Naive thymus-derived CD4-positive, alpha-beta T cell (primary cell): ENCODE measurements around the gene PGBD5. TPM values are rescaled to one million over a fixed set of nuclear protein-coding genes. Genes with fewer than 3 reads are reported as not detected.
A peak's percentile ranks its signal among the peaks of the same experiment; 100 is the strongest.

Experiments
- ATAC-seq: fragments of 150-1000 bp; cut with Tn5 transposase; 2 replicates; pipeline ENCODE4 v1.10.0; 2021; ENCODE audit warnings: mild to moderate bottlenecking, moderate library complexity
- CTCF ChIA-PET: fragments of 350-600 bp; sonication (Branson Sonifier 250); formaldehyde crosslinking; loops from one replicate; lab custom pipeline; 2021; ENCODE audit warnings: antibody characterized with exemption; lab: Charles Lee
- POLR2A ChIA-PET: fragments of 350-600 bp; sonication (Branson Sonifier 250); formaldehyde crosslinking; loops from one replicate; lab custom pipeline; 2021; ENCODE audit warnings: antibody characterized with exemption, inconsistent platforms; lab: Charles Lee
- DNase-seq, 9 donors: peaks; one replicate each; pipeline versions ENCODE4 v3.0.0 to v3.0.0-alpha.2; 2020 to 2022; ENCODE audit warnings: mixed read lengths in 1 of 9
- H3K27ac ChIP-seq: one replicate; pipeline ENCODE4 v1.7.0; 2013; ENCODE audit warnings: mild to moderate bottlenecking, low read depth, low read length, moderate library complexity
- H3K27me3 ChIP-seq, 2 donors: one replicate each; pipeline ENCODE4 v1.7.0; 2013; ENCODE audit warnings: low read length in 2 of 2, mild to moderate bottlenecking in 2 of 2, moderate library complexity in 2 of 2; ENCODE audit not compliant: control insufficient read depth in 2 of 2, insufficient read depth in 2 of 2
- H3K36me3 ChIP-seq, 3 experiments: 1 replicate in 2 of 3; 2 replicates in 1 of 3; pipeline ENCODE4 v1.7.0; 2013; ENCODE audit warnings: low read length in 3 of 3, mild to moderate bottlenecking in 3 of 3, moderate library complexity in 1 of 3; ENCODE audit not compliant: insufficient read depth in 3 of 3, control insufficient read depth in 2 of 3
- H3K4me1 ChIP-seq, 2 donors: one replicate each; pipeline ENCODE4 v1.7.0; 2013; ENCODE audit warnings: low read length in 2 of 2, mild to moderate bottlenecking in 2 of 2, moderate library complexity in 1 of 2; ENCODE audit not compliant: control insufficient read depth in 2 of 2, insufficient read depth in 2 of 2
- H3K4me3 ChIP-seq: 2 replicates; pipeline ENCODE4 v1.7.0; 2013; ENCODE audit warnings: mild to moderate bottlenecking, low read length
- H3K9me3 ChIP-seq, 3 experiments: 1 replicate in 2 of 3; 2 replicates in 1 of 3; pipeline ENCODE4 v1.7.0; 2013; ENCODE audit warnings: low read length in 3 of 3; ENCODE audit not compliant: control insufficient read depth in 2 of 3
- H3K27ac Mint-ChIP-seq, 9 donors: one replicate each; pipeline ENCODE4 v1.8.0; 2020 to 2022; ENCODE audit warnings: mixed read lengths in 9 of 9, mild to moderate bottlenecking in 8 of 9, moderate library complexity in 5 of 9, inconsistent platforms in 2 of 9
- H3K27me3 Mint-ChIP-seq, 5 donors: one replicate each; pipeline ENCODE4 v1.8.0; 2021 to 2022; ENCODE audit warnings: mixed read lengths in 5 of 5, mild to moderate bottlenecking in 1 of 5
- H3K36me3 Mint-ChIP-seq, 5 donors: one replicate each; pipeline ENCODE4 v1.8.0; 2020 to 2022; ENCODE audit warnings: mixed read lengths in 5 of 5, mild to moderate bottlenecking in 3 of 5, inconsistent platforms in 1 of 5
- H3K4me1 Mint-ChIP-seq, 7 donors: one replicate each; pipeline ENCODE4 v1.8.0; 2020 to 2022; ENCODE audit warnings: mixed read lengths in 7 of 7, mild to moderate bottlenecking in 3 of 7, inconsistent platforms in 1 of 7
- H3K4me3 Mint-ChIP-seq, 10 donors: one replicate each; pipeline ENCODE4 v1.8.0; 2020 to 2022; ENCODE audit warnings: mild to moderate bottlenecking in 10 of 10, mixed read lengths in 10 of 10, moderate library complexity in 6 of 10, inconsistent platforms in 2 of 10
- H3K9me3 Mint-ChIP-seq, 11 donors: one replicate each; pipeline ENCODE4 v1.8.0; 2020 to 2022; ENCODE audit warnings: mixed read lengths in 11 of 11, mild to moderate bottlenecking in 4 of 11, inconsistent platforms in 1 of 11, moderate library complexity in 1 of 11
- intact Hi-C, 2 donors: fragments of 100-400 bp; cut with micrococcal nuclease; formaldehyde crosslinking; loops; one replicate each; pipeline ENCODE4 v1.15.1; 2023
- polyA plus RNA-seq, 2 donors: library from polyadenylated mRNA; unstranded; fragments of 300-500 nt; fragmentation: Illumina TruSeq; gene quantifications; one replicate each; pipeline ENCODE4 v1.2.3, GENCODE V29; 2021
- total RNA-seq, 6 experiments: library from RNA in 5 of 6; stranded (reverse) in 5 of 6; gene quantifications; 1 replicate in 5 of 6; 2 replicates in 1 of 6; pipeline ENCODE4 v1.2.3 and lab custom pipeline; 2021 to 2026

Gene PGBD5
- total and polyA plus RNA-seq, 7 experiments from 2014 or later: 0.36 TPM; not detected in 6

DNA sequence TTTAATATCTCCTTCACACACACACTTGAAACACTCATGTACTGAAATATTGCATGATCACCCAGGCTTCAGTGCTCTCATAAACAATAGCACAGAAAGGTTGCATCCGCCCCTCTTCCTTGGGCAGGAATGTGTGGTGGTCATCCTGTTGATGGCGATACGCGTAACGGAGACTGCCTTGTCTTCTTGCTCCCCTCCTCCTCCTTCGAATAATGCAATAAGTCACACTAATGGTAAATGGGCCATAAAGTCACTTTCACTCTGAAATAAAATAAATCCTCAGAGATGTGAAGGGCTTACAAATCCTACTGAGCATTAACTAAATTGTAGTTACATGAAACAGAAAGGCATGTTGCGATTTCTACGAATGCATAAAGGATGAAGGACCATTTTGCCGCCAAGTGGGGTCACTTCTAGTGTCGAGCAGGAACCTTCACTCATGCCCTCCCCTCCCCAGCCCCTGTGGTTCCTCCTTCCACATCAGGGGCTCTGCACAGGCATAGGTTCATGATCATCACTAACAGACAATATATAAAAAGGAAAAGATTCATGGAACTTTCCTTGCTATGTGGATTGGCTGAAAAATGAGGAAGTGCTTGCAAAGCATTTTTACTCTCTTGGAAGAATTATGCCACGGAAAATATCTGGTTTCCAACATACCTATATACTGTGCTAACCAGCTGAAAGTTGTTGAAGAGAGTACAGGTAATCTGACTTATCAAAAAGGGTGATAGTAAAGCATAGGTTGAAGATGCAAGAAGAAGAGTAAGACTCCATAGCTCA lies 1.2 kb upstream of the PGBD5 start:
- Histone ChIP-seq H3K4me3 (no peak overlapping the region), H3K4me1 (peaks cover 0 to 3% of the 10 kb centered on the region in 2 donors), H3K27ac (no peak overlapping the region), H3K27me3 (peaks cover 0 to 9% of the 10 kb centered on the region in 2 donors), H3K36me3 (no peaks in the 10 kb centered on the region), H3K9me3 (no peaks in the 10 kb centered on the region)
- Mint-ChIP-seq H3K9me3 (peaks cover 0 to 9% (median 2%) of the 10 kb centered on the region in 11 donors), H3K4me3 (peak overlapping the region; percentile 63 to 88 (median 77)), H3K4me1 (peaks cover 6 to 26% (median 14%) of the 10 kb centered on the region in 7 donors), H3K27ac (peak overlapping the region in 1 of 9 donors; percentile 3), H3K27me3 (peaks cover 45 to 58% (median 56%) of the 10 kb centered on the region in 5 donors), H3K36me3 (peaks cover 0 to 8% (median 6%) of the 10 kb centered on the region in 5 donors)
- intact Hi-C loops: loop anchor here in 1 of 2 donors (10.0 kb wide), 3 partner anchors 362 to 738 kb away; partner anchors contain the start of genes ARV1, GALNT2, TRIM67 and TTC13
- ChIA-PET CTCF (no interaction called here), POLR2A (no interaction called here)
- DNase-seq (no peak), ATAC-seq (no peak)

DNA sequence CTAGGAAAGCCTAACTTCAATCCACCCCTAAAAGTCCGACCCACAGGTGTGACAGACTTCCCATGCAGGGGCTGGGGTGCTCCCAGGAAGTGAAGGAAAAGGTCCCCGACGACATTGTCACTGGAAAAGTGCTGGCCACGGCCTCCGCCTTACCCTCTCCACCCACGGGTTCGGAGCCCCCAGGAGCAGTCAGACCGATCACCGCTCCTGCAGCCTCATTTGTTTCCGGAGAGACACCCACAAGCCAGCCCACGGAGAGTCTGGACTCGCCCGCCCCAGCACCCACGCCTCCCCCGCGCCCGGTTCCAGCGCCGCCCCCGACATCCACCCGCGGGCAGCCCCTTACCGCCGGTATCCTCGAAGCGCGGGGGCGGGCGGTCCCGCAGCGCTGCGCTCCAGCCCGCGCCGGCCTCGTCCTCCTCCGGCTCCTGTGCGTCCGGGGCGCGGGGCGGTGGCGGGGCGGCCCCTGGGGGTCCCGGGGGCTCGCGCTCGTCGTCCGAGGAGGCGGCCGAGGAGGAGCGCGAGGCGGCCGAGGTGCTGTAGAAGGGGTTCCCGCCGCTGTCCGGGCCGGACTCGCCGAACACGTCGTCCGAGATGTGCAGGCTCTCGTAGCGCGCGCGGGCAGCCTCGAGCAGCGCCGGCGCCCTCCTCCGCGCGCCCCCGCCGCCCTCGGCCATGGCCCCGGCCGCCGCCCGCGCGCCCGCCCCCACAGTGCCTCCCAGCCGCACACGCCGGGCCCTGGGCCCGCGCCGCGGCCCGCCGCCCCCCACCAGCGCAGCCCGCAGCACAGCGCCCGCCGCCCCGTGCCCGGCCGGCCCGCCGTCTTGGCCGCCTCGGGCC lies 660 bp downstream of the PGBD5 start:
- ChIA-PET CTCF (no interaction called here), POLR2A (no interaction called here)
- H3K4me1 ChIP-seq: peaks cover 0 to 3% of the 10 kb centered on the region in 2 donors
- Mint-ChIP-seq H3K4me1 (peaks cover 6 to 26% (median 14%) of the 10 kb centered on the region in 7 donors), H3K4me3 (peak overlapping the region; percentile 47 to 77 (median 66)), H3K27ac (no peak overlapping the region), H3K27me3 (peaks cover 58 to 72% (median 67%) of the 10 kb centered on the region in 5 donors), H3K9me3 (peaks cover 0 to 20% (median 5%) of the 10 kb centered on the region in 11 donors), H3K36me3 (peaks cover 0 to 11% (median 6%) of the 10 kb centered on the region in 5 donors)
- no peak overlapping the region for H3K4me3 ChIP-seq
- intact Hi-C loops: loop anchor here in 1 of 2 donors (10.0 kb wide), 3 partner anchors 361 to 739 kb away; partner anchors contain the start of genes ARV1, GALNT2, TRIM67 and TTC13
- no peak overlapping the region for H3K27ac ChIP-seq
- H3K36me3 ChIP-seq: no peaks in the 10 kb centered on the region
- H3K9me3 ChIP-seq: no peaks in the 10 kb centered on the region
- peaks cover 0 to 9% of the 10 kb centered on the region in 2 donors for H3K27me3 ChIP-seq
- ATAC-seq: no peak
- peak in 1 of 9 donors; percentile 24 for DNase-seq

DNA sequence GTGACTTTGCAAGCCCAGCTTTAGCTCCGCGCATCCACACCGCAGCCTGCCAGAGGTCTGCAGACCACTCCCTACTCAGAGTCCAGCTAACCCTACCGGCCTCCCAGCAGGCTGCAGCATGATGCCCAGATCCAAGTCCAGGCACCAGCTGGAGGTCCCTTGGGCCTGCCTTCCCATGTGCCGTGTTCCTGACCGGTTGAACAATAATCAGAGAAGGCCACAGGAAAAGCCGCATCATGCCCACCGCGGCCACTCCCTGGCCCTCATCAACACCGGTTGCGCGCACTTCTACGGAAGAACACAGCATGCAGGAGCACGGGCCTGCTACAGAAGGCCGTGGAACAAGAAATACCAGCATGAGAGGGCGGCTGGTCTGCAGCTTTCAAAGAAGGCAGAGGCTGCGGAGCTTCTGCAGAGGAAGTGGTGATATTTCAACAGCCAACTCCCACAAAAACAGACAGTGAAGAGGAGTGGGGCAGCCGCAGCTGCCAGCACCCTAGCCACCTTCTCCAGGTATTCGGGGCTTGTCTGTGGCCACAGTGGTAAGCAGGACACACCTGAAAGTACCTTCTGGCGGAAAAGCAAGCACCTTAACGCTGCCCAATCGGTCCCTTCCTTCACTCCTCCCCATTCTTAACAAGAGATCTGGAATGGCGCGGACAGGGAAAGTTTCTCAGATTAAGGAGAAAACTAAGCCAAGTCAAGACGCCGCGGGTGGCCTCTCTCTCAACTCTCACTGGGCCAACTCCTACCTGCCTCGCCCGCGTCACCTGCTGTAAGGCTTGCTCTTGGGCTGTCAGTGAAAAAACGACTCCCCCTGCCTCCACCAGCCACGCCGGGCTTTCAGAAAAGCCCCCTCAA lies 1.5 kb downstream of the PGBD5 start:
- intact Hi-C loops: loop anchor here in 1 of 2 donors (10.0 kb wide), 3 partner anchors 360 to 740 kb away; partner anchors contain the start of genes ARV1, GALNT2, TRIM67 and TTC13
- POLR2A ChIA-PET: no interaction called here

DNA sequence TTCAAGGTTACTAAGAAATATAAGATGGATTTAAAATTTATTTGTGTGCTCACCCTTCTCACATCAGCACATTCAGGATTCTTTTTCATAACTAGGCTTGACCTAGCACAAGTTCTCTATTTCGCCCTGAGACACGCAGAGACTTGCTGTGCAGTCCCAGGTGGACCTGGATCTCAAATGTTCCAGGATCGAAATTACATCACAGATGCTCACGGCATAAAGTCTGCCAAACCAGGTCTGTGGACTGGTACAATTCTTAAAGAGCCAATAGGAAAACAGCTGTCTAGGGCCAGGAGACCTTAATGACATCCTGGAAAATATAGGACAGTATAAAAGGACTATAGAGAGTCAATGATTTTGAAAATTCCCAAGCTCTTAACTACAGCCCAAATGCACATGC lies 2.2 kb downstream of the PGBD5 start:
- Mint-ChIP-seq H3K9me3 (peaks cover 0 to 33% (median 5%) of the 10 kb centered on the region in 11 donors), H3K27ac (no peak overlapping the region), H3K4me1 (peaks cover 6 to 26% (median 14%) of the 10 kb centered on the region in 7 donors), H3K36me3 (peaks cover 0 to 13% (median 6%) of the 10 kb centered on the region in 5 donors), H3K27me3 (peaks cover 63 to 72% (median 68%) of the 10 kb centered on the region in 5 donors), H3K4me3 (peak overlapping the region in 8 of 10 donors; percentile 23 to 77 (median 46))
- Histone ChIP-seq H3K27me3 (peaks cover 0 to 9% of the 10 kb centered on the region in 2 donors), H3K36me3 (no peaks in the 10 kb centered on the region), H3K9me3 (no peaks in the 10 kb centered on the region), H3K4me1 (peaks cover 0 to 3% of the 10 kb centered on the region in 2 donors), H3K27ac (no peak overlapping the region), H3K4me3 (no peak overlapping the region)
- ATAC-seq: no peak
- intact Hi-C loops: loop anchor here in 1 of 2 donors (10.0 kb wide), 3 partner anchors 359 to 741 kb away; partner anchors contain the start of genes ARV1, GALNT2, TRIM67 and TTC13
- no peak for DNase-seq
- POLR2A ChIA-PET: no interaction called here
- CTCF ChIA-PET: no interaction called here

More for the DNA sequence above, 1.5 kb downstream of the PGBD5 start:
- peaks cover 0 to 3% of the 10 kb centered on the region in 2 donors for H3K4me1 ChIP-seq
- H3K36me3 Mint-ChIP-seq: peaks cover 0 to 11% (median 6%) of the 10 kb centered on the region in 5 donors
- no peak for ATAC-seq
- no peaks in the 10 kb centered on the region for H3K9me3 ChIP-seq
- no peaks in the 10 kb centered on the region for H3K36me3 ChIP-seq
- H3K27ac ChIP-seq: no peak overlapping the region
- no peak overlapping the region for H3K4me3 ChIP-seq
- peaks cover 0 to 9% of the 10 kb centered on the region in 2 donors for H3K27me3 ChIP-seq
- CTCF ChIA-PET: no interaction called here
- H3K9me3 Mint-ChIP-seq: peaks cover 0 to 27% (median 5%) of the 10 kb centered on the region in 11 donors
- no peak for DNase-seq
- H3K27ac Mint-ChIP-seq: no peak overlapping the region
- H3K4me3 Mint-ChIP-seq: peak overlapping the region; percentile 48 to 77 (median 66)
- H3K27me3 Mint-ChIP-seq: peaks cover 60 to 76% (median 68%) of the 10 kb centered on the region in 5 donors
- H3K4me1 Mint-ChIP-seq: peaks cover 6 to 26% (median 14%) of the 10 kb centered on the region in 7 donors

DNA sequence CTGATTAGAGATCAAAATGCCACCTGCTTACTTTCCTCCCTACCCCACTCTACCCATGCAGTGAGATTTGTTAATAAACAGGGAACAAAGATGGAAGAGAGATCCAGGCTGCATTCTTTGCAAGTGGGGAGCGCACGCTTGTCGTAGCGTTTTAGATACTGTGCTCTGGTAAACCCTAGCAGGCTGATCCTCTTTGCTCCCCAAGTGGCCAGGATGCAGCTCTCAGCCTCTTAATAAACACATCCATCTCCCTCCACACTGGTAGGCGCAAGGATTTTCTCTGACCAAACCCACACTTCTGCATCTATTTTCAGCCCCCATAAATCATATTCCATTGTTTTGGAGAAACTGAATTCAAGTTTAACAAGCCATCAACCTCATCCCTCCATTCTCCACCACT lies 2.9 kb downstream of the PGBD5 start:
- peaks cover 0 to 9% of the 10 kb centered on the region in 2 donors for H3K27me3 ChIP-seq
- no peak overlapping the region for H3K27ac ChIP-seq
- Mint-ChIP-seq H3K36me3 (peaks cover 0 to 17% (median 6%) of the 10 kb centered on the region in 5 donors), H3K4me3 (peak overlapping the region in 1 of 10 donors; percentile 8), H3K9me3 (peaks cover 0 to 35% (median 5%) of the 10 kb centered on the region in 11 donors), H3K4me1 (peaks cover 6 to 26% (median 14%) of the 10 kb centered on the region in 7 donors), H3K27ac (no peak overlapping the region), H3K27me3 (peaks cover 63 to 77% (median 73%) of the 10 kb centered on the region in 5 donors)
- CTCF ChIA-PET: no interaction called here
- no peak for DNase-seq
- POLR2A ChIA-PET: no interaction called here
- ATAC-seq: no peak
- no peaks in the 10 kb centered on the region for H3K36me3 ChIP-seq
- H3K4me1 ChIP-seq: peaks cover 0 to 3% of the 10 kb centered on the region in 2 donors
- no peak overlapping the region for H3K4me3 ChIP-seq
- no peaks in the 10 kb centered on the region for H3K9me3 ChIP-seq
- intact Hi-C loops: loop anchor here in 1 of 2 donors (10.0 kb wide), 3 partner anchors 358 to 742 kb away; partner anchors contain the start of genes ARV1, GALNT2, TRIM67 and TTC13
